Stimulated activated CD8-positive, alpha-beta memory T cell treated with anti-CD3 and anti-CD28 coated beads, Interleukin-4, amount 100 ng/mL, for 4 hours (primary cell): Measurements from ENCODE around the gene AKAP9.
"Not testable (repeated sequence)": the region's sequence is repeated elsewhere in the genome, so short reads cannot be mapped to it uniquely, and the experiment has no call there.

Experiments
- DNase-seq, 2 donors: peaks; one replicate each; pipeline ENCODE4 v3.0.0-alpha.2; 2020; ENCODE audit warnings: low read depth in 2 of 2, low spot score in 1 of 2

Gene AKAP9

GRCh38 chr7:91945476-91945875 is 4.8 kb downstream of the AKAP9 start:
- DNase-seq = no peak

DNA sequence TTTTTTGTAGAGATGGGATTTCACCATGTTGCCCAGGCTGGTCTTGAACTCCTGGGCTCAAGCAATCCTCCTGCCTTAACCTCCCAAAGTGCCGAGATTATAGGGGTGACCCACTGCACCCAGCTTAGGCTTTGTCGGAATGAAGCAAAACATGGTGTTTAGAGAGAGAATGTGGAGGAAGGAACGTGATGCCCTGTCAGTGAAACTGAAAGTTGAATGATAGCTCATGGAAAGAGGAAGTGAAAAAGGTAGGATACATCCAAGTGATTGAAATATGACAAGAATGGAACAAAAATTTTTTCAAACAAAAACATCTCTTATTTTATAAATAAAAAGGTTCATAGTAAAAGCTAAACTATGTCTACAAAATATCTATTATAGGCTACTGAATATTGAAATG is 5.9 kb downstream of the AKAP9 start:
- DNase-seq = no peak

DNA sequence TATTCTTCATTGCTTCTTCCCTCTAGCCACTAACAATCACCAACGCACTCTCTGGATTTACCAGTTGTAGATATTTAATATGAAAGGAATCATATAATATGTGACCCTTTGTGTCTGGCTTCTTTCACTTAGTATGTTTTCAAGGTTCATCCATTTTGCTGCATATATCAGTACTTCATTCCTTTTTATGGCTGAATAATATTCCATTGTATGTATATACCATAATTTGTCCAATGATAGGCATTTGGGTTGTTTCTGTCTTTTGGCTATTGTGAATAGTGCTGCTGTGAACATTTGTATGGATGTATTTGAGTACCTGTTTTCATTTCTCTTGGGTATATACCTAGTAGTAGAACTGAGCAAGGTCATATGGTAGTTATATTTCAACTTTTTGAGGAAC is 7.3 kb downstream of the AKAP9 start:
- DNase-seq = no peak

- DNase-seq = no peak
These were observed 8.8 kb downstream of the AKAP9 start for GRCh38 chr7:91949221-91950009.

DNA sequence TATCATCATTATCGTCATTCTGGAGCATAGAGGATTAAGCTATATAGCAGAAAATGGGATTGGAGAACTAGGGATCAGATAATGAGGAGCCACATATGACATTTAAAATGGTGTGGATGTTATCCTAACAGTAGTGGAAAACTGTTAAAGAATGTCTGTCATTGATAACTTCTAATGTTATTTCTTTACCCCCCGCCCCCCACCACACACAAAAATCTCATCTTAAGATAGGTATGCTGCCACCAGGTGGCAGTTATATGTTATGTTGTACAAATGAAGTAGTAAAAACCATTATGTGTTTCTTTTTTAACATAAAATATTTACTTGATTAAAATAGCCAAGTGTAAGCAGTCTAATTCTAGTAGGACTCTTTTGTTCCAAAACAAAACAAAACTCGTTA is 13.0 kb downstream of the AKAP9 start:
- DNase-seq = no peak

DNA sequence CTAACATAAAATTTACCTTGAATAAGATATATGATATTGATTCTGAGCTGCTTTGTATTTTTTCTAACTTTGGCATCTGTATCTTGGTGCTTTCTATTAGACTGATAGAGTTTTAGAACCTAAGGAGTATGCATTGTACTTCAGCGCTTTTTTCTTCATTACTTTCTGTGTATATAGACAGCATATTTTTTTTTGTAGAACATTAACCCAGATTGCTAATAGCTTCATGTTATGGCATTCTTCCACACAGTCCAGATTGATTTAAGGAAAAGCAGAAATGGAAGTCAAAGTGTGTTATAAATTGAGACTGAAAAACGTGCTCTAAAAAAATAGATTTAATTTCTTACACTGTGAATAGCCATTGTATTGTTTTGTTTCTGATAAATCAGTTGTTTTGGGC is 15.8 kb downstream of the AKAP9 start:
- not testable (repeated sequence) for DNase-seq

DNA sequence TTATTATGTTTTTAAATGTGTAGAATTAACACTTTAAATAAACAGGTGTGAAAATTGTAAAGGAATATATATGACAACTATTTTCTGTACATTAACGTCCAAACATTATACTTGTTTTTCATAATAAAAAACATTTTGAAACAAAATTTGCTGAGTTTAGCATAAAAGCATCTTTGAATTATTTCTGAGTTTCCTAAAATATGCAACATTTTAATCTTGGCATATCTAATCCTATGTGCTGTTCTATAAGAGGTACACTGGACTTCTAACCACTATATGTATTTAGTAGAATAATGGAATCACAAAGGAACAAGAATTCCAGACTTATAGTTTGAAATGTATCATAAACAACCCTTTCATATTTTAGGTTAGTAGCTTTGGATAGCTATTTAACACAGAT is 16.6 kb downstream of the AKAP9 start:
- no peak for DNase-seq

DNA sequence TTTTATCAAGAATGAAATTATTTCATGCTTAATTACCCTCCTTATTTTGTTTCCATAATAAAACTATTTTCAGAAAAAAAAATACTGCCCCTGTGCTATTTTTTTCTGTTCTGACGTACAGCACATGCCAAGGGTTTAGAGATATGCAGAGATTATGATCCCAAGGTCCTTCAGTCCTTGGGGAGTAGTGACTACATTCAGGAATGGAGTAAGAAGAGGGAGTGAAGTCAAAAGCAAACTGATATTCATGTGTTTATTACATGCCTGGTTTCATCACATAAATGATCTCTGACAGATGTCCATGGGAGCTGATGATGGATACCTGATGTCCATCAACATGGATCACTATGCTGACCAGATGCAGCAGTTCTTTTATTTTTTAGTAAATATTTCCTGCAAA is 17.2 kb downstream of the AKAP9 start:
- DNase-seq = no peak

DNA sequence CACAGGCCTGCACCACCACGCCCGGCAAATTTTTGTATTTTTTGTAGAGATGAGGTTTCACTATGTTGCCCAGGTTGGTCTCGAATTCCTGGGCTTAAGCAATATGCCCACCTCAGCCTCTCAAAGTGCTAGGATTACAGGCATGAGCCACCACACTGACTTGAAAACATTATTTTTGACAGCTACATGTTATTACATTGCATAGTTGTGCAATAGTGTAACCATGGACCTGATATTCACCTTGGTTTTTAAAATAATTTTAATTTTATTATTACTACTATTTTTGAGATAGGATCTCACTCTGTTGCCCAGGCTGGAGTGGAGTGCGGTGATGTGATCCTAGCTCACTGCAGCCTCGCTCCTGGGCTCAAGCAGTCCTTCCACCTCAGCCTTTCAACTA is 18.4 kb downstream of the AKAP9 start:
- DNase-seq = no peak

GRCh38 chr7:91961816-91962215 is 21.2 kb downstream of the AKAP9 start:
- no peak for DNase-seq

- no peak for DNase-seq
These were observed 21.8 kb downstream of the AKAP9 start for GRCh38 chr7:91962419-91962818.

DNA sequence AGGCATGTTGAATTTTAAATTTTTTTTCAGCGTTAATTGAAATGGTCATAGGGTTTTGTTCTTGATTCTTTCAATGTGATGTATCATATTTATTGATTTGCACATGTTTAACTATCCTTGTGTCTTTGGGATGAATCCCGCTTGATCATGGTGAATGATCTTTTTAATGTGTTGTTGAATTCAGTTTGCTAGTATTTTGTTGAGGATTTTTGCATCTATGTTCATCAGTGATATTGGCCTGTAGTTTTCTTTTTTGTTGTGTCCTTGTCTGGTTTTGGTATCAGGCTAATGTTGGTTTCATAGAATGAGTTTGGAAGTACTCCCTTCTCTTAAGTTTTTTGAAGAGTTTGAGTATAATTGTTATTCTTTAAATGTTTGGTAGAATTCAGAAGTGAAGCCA is 26.9 kb downstream of the AKAP9 start:
- DNase-seq = not testable (repeated sequence)

GRCh38 chr7:91973639-91974038 is 33.0 kb downstream of the AKAP9 start:
- DNase-seq = no peak

DNA sequence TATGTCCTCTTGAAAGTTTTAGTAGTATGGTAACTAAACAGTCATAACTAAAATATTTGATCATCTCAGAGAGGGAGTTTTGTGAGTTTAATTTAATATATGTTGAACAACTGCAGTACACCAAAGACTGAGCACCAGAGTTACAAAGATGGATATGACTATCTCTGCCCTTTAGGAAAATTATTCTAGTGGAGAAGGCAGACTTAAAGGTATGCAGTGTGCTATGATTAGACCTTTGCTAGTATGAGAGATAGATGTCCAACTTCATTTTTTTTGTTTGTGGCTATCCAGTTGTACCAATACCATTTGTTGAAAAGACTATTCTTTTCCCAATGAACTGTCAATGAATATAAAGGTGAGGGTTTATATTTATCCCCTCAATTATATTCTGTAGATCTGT is 33.4 kb downstream of the AKAP9 start:
- no peak for DNase-seq

- no peak for DNase-seq
These were observed 36.1 kb downstream of the AKAP9 start for GRCh38 chr7:91976743-91977142.

DNA sequence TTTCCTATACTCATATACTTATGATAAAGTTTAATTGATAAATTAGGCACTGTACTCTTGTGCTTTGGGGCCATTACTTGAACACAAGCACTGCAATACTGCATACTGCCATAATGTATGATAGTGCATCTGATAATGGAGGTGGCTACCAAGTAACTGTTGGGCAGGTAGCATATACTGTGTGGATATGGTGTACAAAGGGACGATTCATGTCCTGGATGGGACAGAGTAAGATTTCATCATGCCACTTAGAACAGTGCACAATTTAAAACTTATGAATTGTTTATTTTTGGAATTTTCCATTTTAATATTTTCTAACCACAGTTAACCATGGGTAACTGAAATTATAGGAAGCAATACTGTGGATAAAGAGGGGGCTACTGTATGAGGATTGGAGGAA is 38.9 kb downstream of the AKAP9 start:
- DNase-seq = no peak

DNA sequence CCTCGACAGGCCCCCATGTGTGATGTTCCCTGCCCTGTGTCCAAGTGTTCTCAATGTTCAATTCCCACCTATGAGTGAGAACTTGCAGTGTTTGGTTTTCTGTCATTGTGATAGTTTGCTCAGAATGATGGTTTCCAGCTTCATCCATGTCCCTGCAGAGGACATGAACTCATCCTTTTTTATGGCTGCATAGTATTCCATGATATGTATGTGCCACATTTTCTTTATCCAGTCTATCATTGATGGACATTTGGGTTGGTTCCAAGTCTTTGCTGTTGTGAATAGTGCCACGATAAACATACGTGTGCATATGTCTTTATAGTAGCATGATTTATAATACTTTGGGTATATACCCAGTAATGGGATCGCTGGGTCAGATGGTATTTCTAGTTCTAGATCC is 41.7 kb downstream of the AKAP9 start:
- DNase-seq = not testable (repeated sequence)

- DNase-seq = no peak
These were observed 47.6 kb downstream of the AKAP9 start for GRCh38 chr7:91988213-91988612.

DNA sequence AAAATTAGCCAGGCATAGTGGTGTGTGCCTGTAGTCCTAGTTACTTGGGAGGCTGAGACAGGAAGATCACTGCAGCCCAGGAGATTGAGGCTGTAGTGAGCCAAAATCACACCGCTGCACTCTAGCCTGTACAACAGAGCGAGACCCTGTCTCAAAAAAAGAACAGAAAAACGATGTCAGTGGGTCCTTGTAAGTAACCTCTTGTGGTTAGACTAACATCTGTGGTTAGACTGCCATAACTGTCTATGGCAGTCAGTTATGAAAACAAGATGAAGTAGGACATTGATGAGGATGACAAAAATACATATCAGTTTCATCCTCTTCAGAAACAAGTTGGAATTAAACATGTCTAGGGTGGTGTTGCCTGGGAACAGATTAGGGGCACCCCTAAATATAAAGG is 53.3 kb downstream of the AKAP9 start:
- no peak for DNase-seq

DNA sequence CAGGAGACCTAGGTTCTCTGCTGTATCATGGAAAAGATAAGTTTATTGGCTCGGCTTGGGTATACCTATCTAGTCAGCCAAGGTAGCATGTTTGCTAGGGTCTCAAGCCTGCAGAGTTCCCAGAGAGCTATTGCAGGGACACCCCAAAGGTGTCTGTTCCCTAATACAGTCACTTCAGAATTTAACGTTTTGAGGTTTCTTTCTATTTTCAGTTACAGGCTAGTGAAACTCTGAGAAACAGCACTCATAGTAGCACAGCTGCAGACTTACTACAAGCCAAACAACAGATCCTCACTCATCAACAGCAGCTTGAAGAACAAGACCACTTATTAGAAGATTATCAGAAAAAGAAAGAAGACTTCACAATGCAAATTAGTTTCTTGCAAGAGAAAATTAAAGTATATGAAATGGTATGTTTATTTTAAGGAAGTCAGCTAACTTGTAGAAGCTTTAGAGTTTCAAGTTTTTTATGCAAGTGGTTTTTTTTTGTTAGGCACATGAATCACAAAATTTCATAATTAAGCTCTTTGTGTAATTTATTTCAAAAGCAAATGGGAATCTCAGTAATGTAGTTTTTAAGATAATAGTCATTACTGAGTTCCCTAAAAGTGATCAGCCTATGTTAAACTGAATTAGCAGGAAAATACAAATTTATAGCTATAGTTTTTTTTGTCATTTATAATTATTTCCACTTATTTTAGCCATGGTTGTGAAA is 54.9 kb downstream of the AKAP9 start:
- DNase-seq = no peak

- DNase-seq = no peak
These were observed 59.2 kb downstream of the AKAP9 start for GRCh38 chr7:91999631-92000565.

GRCh38 chr7:92002720-92003119 is 62.1 kb downstream of the AKAP9 start:
- no peak for DNase-seq
